HG02798 (cell line): ENCODE measurements around the gene RMP24.
A peak's percentile ranks its signal among the peaks of the same experiment; 100 is the strongest.
"Not testable (repeated sequence)": the region's sequence is repeated elsewhere in the genome, so short reads cannot be mapped to it uniquely, and the experiment has no call there.

Source experiments
- ATAC-seq: cut with Tn5 transposase; IDR thresholded peaks from one replicate; pipeline ENCODE4 v1.9.1; 2021; ENCODE audit warnings: mild to moderate bottlenecking; ENCODE audit not compliant: unreplicated experiment, poor library complexity

Gene RMP24

DNA sequence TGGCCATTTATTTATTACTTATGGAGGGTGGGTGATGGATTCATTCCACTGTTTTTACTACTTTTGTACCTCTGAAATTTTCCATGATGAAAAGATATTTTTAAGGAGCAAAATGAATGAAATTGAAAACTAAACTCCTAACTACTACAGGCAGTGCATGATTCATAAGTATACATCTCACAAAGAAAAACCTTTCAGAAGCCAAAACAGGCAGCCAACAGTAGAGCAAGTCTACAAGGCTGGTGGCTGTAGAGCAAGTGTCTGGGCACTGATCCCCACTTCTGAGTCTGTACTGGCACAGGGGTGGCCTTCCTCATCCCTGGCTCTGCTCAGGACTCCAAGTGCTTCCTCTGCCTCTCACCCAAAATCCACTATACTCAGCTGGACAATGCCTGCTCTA lies 8.2 kb upstream of the RMP24 start:
- ATAC-seq, result no peak

DNA sequence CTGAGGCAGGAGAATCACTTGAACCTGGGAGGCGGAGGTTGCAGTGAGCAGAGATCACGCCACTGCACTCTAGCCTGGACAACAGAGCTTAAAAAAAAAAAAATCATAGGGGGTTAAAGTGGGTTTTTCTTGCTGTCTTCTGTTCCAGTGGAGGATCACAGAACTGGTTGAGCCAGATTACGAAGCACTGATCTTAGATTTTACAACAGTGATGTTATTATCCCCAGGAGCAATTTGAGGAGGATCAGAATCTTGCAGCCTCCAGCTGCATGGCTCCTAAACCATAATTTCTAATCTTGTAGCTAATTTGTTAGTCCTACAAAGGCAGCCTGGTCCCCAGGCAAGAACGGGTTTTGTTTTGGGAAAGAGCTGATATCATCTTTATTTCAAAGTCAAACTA lies 4.6 kb upstream of the RMP24 start:
- ATAC-seq, result not testable (repeated sequence)

DNA sequence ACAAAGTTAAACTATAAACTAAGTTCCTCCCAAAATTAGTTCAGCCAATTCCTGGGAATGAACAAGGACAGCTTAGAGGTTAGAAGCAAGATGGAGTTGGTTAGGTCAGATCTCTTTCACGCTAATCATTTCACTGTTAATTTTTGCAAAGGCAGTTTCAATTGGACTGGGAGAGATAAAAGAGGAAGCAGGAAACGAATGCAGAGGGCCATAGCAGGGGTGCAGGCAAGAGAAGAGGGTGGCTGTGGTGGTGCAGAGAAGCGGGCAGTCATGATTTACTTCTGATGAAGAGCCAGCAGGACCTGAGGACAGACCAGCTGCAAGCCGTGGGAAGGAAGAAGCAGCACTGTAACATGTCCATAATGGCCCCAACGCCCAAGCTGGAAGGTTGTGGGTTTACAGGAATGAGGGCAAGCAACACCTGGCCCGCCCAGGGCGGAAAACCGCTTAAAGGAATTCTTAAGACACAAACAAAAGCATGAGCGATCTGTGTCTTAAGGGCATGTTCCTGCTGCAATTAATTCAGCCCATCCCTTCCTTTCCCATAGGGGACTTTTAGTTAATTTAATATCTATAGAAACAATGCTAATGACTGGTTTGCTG lies 4.1 kb upstream of the RMP24 start:
- no peak for ATAC-seq

DNA sequence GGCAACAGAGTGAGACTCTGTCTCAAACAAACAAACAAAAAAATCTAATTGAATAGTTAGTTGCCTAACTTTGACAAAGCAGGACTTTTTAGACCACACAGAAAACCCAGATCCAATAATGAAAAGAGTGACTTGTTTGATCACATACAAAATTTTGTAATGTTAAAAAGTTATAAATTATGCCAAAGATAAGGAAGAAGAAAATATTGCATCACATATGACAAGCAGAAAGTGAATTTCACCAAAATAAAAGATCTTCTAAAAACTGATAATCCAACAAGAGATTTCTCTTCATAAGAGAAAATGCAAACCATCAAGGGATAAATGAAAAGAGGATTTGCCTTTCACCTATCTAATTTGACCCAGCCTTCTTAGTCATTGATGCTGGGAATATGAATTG lies 2.8 kb upstream of the RMP24 start:
- no peak for ATAC-seq

DNA sequence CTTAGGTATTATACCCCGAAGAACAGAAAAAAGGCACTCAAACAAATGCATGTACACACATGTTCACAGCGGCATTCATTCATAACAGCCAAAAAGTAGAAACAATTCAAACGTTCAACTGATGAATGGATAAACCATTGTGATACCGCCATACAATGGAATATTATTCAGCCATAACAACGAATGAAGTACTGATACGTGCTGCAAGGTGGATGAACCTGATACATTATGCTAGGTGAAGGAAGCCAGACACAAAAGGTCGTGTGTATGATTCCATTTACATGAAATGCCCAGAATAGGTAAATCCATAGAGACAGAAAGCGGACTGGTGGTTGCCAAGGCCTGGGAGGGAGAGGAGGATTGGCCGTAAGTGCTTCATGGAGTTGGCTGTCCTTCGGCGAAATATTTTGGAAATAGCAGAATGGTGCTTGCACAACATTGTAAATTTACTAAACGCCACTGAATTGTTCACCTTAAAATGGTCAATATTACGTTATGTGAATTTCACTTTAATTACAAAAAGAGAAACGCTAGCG lies 750 bp upstream of the RMP24 start:
- ATAC-seq, result peak; percentile 9

DNA sequence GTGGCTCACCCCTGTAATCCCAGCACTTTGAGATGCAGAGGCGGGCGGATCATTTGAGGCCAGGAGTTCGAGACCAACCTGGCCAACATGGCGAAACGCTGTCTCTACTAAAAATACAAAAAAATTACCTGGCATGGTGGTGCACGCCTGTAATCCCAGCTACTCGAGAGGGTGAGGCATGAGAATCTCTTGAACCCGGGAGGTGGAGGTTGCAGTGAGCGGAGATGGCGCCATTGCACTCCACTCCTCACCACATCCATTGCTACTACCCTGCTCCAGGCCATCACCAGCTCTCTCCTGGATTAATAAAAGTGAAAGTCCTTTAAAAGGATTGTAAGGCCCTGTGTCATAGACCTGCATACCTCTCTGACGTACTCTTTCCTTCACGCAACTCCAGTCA lies 1.2 kb downstream of the RMP24 start:
- no peak for ATAC-seq

DNA sequence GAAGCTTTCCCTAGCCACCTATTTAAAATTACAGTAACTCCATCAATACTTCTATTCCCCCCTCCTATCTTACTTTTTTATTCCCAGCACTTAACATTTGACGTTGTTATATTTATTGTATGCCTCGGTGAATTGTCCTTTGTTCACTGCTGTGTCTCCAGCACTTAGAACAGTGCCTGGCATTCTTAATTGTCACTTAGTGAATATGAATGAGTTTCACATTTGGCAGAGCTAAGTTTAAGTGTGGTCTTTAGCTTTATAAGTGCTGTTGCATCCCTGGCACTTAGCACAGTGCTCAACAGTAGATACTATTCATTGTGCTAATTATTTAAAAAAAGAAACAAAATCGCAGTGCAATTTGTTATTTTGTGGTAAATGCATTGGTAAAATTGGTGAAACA lies 1.7 kb downstream of the RMP24 start:
- ATAC-seq, result no peak

DNA sequence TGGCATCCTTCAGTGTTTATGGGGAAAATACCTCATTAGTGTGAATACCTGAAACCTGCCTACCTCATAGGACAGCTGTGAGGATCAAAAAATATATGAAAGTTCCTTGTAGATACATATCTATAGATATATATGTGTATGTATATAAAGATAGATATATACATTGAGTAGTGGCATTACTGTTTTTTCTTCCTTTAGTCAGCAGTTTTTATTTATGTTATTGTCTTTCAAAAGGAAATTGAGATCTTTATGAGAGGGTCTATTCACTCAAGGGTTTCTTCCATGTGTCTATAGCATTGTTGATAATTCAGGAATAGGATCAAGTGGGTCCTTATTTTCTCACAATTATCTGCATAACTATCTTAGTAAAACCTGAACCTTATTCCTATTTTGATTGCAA lies 6.6 kb downstream of the RMP24 start:
- ATAC-seq, result no peak

DNA sequence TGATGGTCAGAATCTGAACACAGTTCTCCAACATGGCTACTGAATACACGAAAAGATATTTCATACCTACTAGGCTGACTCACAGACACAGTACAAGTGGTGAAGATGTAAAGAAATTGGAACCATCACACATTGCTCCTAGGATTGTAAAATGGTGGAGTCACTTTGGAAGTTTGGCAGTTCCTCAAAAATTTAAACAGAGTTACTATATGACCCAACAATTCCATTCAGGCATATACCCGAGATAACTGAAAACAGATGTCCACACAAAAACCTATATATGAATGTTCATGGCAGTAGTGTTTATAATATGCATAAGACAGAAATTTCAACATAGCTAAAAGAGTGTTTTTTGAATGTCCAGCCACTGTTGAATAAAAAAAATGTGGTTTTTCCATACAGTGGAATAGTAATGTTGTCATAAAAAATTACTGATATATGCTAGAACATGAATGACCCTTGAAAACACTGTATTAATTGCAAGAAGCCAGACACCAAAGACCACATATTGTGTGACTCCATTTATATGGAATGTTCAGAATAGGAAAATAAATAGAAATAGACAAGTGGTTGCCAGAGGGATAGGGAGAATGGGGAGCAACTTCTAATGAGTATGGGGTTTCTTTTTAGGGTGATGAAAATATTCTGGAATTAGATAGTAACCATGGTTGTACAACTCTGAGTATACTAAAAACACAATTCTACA lies 10.1 kb downstream of the RMP24 start:
- no peak for ATAC-seq

DNA sequence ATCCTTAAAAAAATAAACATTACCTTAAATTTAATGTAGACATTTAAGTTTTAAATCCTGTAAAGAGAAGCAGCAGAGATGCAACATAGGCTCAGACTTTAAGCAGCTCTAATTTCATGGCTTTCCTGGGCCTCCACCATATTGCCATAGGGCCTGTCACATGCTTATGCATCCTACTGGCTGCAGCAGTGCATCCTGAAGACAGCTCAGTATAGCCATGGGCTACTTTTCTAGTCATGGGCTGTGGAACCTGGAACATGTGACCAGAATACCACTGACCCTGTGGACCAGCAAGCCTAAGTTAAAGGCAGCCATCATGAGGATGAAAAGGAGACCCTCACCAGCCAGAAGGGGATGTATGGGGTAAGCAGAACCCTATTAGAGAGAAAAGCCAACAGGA lies 10.7 kb downstream of the RMP24 start:
- ATAC-seq, result no peak

DNA sequence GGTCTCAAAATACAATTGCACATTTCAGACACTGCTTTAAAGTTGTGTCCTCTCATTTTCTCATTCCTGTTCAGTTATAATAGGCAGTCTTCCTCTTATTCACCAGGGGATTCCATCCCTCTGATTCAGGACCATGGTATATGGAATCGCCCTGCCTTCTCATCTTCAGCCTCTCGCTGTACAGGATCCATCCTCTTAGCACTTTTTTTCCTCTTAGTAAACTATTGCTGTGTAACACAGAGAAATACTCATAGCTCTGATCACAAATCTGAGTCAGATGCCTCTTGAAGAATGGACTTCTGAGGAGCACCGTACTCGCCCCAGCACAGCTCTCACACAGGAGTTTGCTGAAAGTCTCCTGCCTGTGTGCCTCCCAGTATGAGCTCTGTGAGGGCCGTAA lies 11.3 kb downstream of the RMP24 start:
- ATAC-seq, result no peak

DNA sequence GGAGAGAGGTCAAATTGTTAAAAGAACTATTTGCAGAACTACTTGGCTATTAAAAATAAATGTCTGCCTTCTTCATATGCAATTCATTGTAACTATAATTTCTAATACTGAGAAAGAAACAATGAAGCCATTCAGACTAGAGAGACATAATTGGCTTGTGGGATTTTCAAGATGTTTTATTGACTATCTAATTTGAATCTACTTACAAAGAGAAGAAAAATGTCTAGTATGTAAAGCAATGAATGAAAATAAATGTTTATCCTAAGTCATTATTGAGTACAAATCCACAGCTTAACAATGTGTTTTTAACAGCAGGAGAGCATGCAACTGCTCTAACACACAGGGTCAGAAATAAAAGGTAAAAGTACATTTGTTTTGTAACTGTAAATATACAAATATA lies 19.2 kb downstream of the RMP24 start:
- no peak for ATAC-seq

DNA sequence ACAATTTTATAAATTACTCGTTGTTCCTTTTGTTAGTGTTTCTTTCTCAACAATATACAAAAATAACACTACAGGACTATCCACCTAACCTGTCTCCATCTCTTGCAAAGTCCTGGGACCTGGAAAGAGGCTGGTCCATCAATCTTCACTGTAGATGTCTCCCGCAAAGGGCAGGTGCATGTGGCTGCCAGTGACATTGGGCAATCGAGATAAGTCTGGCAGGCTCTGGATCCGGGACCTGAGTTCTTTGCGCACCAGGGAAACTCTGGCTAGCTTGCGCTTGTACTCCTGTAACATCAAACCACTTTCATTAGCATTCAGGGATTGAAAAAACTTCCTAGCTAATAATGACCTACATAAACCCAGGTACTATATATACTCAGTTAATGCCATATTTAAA lies 20.5 kb downstream of the RMP24 start:
- no peak for ATAC-seq

DNA sequence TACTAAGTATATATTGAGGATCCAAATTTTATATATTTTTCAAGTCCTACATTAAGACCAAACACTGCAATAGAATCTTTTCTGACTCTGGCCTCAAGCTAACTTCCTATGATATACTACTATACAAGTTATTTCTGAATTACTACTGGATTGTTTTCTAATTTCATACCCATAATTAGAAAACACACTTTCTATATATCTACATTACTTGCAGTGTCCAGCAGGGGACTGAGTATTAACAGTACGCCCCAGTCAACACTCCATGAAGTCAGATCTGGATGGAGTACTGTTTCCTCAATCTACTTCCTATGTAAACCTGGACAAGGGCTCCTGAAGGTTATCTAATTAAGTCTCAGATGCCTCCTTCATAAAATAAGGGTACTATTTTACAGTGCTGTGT lies 26.5 kb downstream of the RMP24 start:
- ATAC-seq, result no peak

DNA sequence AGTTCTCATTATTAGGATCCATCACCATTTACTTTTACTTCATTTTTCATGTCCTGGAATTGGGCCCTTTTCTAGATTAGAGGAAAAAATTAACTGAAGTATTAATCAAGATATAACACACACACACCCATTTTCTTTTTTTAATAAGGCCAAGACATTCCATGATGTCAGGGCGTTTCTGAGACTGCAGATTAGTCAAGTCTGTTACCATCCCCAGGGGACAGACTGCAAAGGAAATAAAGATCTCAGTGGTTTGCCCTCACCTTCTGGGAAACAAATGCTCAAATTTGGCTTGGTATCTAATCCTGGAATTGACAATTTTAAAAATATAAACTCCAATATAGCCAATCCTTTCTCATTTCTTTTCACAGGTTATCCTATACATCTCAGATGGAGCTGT lies 27.4 kb downstream of the RMP24 start:
- ATAC-seq, result no peak

DNA sequence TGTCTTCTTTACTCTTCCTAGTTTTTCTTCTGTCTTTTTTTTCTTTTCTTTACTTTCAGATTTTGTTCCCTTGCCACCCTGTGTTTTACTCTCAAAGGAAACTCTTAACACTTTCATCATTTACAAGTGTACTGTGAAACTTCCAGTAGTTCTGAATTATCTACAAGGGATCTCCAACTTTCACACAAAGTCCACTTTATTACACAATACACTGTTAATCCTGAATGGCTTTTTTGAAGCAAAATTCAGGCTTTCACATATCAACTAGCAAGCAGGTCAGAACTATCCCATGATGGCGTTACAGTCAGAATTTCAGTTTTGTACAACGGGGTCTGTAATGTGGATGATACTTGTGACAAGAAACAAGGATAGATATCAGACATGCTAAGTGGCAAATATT lies 34.5 kb downstream of the RMP24 start:
- ATAC-seq, result no peak

DNA sequence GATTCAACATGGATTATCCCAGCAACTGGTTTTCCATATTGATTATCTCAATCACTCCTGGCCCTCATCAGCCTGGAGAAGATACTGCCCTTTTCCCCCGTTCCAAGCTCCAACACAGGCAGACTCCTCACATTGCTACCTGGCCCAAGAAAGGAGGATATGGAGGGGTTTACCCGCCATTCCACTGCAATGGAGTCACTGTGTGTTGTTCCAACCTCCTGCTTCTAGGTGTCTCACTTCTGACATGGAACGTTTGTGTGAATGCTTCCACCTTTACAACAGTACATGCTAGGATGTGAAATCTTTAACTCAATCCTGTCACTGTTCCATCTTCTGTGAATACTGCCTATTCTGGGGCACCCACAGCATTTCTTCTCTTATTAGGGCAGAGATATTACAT lies 36.7 kb downstream of the RMP24 start:
- no peak for ATAC-seq

DNA sequence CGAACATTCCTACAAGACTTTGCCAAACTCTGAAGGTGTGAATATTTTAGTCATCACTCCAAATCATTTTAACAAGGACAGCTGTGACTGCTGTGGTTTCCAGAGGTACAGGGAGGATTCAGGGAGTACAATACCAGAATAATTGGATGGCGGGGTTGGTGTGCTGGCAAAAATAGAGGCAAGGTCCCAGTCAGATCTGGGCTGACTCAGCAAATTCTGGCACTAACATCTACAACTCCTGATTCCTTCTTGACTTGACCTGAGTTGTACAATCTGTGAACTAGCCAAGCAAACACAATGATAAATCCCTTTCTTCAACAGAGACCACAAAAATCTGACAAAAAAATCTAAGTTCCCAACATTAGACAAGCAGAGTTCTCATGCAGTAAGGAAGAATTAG lies 40.4 kb downstream of the RMP24 start:
- no peak for ATAC-seq

DNA sequence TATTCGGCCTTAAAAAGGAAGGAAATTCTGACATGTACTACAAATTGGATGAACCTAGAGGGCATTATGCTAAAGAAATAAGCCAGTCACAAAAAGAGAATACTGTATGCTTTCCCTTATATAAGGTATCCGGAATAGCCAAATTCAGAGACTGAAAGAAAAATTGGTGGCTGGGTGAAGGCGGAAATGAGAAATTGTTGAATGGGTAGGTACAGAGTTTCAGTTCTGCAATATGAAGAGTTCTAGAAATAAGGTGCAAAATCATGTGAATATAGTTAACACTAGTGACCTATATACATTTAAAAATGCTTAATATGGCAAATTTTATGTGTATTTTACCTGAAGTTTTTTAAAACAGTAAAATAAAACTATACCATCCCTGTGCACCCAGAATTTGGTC lies 43.1 kb downstream of the RMP24 start:
- ATAC-seq, result peak; percentile 92

DNA sequence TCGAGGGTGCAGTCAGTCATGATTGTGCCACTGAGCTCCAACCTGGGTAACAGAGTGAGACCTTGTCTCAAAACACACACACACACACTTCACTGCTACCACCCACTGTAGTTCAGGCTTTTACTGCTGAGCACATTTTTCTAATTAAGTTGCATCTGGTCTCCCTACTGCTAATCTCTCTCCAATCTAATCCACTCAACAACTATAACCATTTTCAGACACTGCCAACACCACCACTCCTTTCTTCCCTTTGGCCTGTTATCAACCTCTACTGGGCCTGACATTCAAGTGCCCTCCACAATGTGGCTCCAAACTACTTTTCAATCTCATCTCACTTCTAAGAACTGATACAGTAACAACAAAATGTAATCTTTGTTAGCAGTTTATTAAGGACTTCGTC lies 44.8 kb downstream of the RMP24 start:
- ATAC-seq, result no peak

DNA sequence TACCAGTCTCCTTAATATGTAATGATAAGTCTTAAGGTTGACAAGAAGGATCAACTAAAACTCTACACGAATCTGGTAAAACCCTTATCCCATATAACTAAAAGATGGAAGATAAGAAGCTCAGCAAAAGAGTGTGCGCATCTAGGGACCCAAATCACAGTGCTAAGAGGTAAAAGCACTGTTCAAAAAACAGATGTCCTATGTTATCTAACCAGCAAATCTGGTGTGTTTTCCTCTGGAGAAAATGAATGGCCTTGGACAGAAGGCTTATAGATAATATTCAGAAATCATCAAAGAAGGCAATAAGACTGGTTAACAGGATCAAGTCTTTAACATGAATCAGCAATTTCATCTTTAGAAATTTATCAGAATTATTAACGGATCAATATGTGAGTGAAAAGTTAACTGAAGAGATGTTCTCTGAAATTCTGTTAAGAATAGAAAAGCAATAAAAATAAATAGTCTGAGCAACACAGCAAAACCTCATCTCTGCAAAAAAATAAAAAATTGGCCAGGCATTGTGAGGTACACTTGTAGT lies 47.8 kb downstream of the RMP24 start:
- ATAC-seq, result no peak

DNA sequence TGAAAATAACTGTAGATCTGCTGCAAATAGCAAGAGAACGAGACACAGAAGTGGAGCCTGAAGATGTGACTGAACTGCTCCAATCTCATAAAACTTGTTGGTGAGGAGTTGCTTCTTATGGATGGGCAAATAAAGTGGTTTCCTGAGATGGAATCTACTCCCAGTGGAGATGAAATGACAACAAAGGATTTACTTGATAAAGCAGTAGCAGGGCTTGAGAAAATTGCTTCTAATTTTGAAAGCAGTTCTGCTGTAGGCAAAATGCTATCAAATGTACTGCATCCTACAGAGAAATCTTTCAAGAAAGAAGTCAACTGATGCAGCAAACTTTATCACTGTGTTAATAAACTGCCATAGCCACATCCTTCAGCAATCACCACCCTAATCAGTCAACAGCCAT lies 50.9 kb downstream of the RMP24 start:
- no peak for ATAC-seq
